ENCODE results near the gene ALX4.

GRCh38 chr11:44324222-44324621 is 14.3 kb upstream of the ALX4 start:
- TF ChIP-seq ZNF274 (IDR thresholded peaks at IDR 0.05; ENCODE audit: low read depth, low read length) (no peak), SUZ12 (IDR thresholded peaks at IDR 0.05; ENCODE audit: extremely low read depth, insufficient read depth, insufficient read length) (no peak)

Data from NT2/D1 (cell line).